Lower leg skin (tissue), 4 donors: ENCODE results near the gene ARL11. TPM values are rescaled to one million over a fixed set of nuclear protein-coding genes. Genes with fewer than 3 reads are reported as not detected.

Source experiments
- DNase-seq, 2 donors: peaks; one replicate each; pipeline ENCODE4 v3.0.0-alpha.2; 2019; ENCODE audit warnings: low spot score in 2 of 2
- H3K4me3 ChIP-seq: fragments of 200-600 bp; sonication (generic); 2 replicates; pipeline ENCODE4 v1.5.1; 2017; ENCODE audit warnings: mild to moderate bottlenecking, low read depth; ENCODE audit not compliant: poor library complexity, severe bottlenecking
- POLR2A ChIP-seq, 2 donors: fragments of 450-650 bp; IDR thresholded peaks; one replicate each; pipeline ENCODE4 v1.6.1; 2016 to 2017; ENCODE audit warnings: antibody characterized with exemption in 2 of 2, mild to moderate bottlenecking in 1 of 2, moderate library complexity in 1 of 2
- whole genome bisulfite sequencing, 2 donors: methylation state at CpG; one replicate each; pipeline ENCODE4 v1.1.5; 2018; 5-methylcytosine and 5-hydroxymethylcytosine counted together
- intact Hi-C: fragments of 100-400 bp; cut with DNase I; formaldehyde crosslinking; loops from one replicate; pipeline ENCODE4 v1.15.0; 2023; ENCODE audit warnings: low total_unique reads
- total RNA-seq, 4 donors: library from RNA; depleted of rRNA; stranded (reverse); fragments of >200 nt; gene quantifications; one replicate each; pipeline ENCODE4 v1.1.0, GENCODE V29; 2016
- TF ChIP-seq, protein P1 (sequence below), 3 donors: fragments of 450-650 bp; IDR thresholded peaks; one replicate each; pipeline ENCODE4 v1.5.1; 2016; ENCODE audit warnings: antibody characterized with exemption in 3 of 3, mild to moderate bottlenecking in 3 of 3, moderate library complexity in 2 of 3

Gene ARL11
- total RNA-seq, 4 donors from 2014 or later = 0.19 to 0.51 TPM; not detected in 2

- TF ChIP-seq, protein P1, sequence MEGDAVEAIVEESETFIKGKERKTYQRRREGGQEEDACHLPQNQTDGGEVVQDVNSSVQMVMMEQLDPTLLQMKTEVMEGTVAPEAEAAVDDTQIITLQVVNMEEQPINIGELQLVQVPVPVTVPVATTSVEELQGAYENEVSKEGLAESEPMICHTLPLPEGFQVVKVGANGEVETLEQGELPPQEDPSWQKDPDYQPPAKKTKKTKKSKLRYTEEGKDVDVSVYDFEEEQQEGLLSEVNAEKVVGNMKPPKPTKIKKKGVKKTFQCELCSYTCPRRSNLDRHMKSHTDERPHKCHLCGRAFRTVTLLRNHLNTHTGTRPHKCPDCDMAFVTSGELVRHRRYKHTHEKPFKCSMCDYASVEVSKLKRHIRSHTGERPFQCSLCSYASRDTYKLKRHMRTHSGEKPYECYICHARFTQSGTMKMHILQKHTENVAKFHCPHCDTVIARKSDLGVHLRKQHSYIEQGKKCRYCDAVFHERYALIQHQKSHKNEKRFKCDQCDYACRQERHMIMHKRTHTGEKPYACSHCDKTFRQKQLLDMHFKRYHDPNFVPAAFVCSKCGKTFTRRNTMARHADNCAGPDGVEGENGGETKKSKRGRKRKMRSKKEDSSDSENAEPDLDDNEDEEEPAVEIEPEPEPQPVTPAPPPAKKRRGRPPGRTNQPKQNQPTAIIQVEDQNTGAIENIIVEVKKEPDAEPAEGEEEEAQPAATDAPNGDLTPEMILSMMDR (IDR thresholded peaks at IDR 0.05) = no peak
- no peak for TF ChIP-seq POLR2A (IDR thresholded peaks at IDR 0.05)
- intact Hi-C loops = no loop called here
- H3K4me3 ChIP-seq = no peak overlapping the region
- no peak for DNase-seq
- 92 to 98% methylated on average over 2 of the region's 2 CpGs for WGBS, 2 donors
Observed at GRCh38 chr13:49638744-49639072, 10.4 kb downstream of the ARL11 start.

DNA sequence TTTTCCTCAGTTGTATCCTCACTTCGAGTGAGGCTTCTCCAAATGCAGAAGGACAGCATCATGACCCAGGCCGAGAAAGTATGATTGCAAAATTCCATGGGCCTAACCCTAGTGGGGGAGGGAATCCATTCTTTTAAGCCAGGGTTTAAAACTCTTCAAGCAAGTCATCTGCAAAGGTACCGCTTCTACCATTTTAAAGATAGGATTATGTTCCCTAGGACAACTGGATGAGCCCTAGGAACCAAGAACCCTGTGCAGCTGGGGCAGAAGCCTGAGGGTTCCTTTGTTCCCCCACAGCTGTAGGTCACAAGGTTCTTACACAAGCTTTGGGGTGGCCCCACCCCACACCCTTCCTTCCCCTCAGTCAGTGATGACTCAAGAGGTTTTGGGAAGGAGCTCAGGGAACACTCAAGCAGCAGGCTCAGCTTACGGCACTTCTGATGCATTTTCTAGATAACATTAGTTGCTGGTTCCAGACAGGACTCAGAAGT, 13.5 kb downstream of the ARL11 start:
- peak in 1 of 2 donors; percentile 76 for DNase-seq
- TF ChIP-seq POLR2A (IDR thresholded peaks at IDR 0.05) = no peak
- TF ChIP-seq, protein P1 (IDR thresholded peaks at IDR 0.05) = no peak
- intact Hi-C loops = no loop called here
- no peak overlapping the region for H3K4me3 ChIP-seq
- WGBS, 2 donors = 65 to 69% methylated on average over 4 of the region's 4 CpGs

- TF ChIP-seq, protein P1 (IDR thresholded peaks at IDR 0.05) = no peak
- no peak for TF ChIP-seq POLR2A (IDR thresholded peaks at IDR 0.05)
- DNase-seq = no peak
- no peak overlapping the region for H3K4me3 ChIP-seq
- intact Hi-C loops = no loop called here
- 87 to 93% methylated on average over 12 of the region's 12 CpGs for WGBS, 2 donors
Observed at GRCh38 chr13:49643035-49643646, 14.8 kb downstream of the ARL11 start.

- TF ChIP-seq, protein P1 (IDR thresholded peaks at IDR 0.05) = no peak
- no peak for TF ChIP-seq POLR2A (IDR thresholded peaks at IDR 0.05)
- intact Hi-C loops = no loop called here
- no peak for DNase-seq
- WGBS, 2 donors = 74 to 82% methylated on average over 13 of the region's 13 CpGs
- no peak overlapping the region for H3K4me3 ChIP-seq
Observed at GRCh38 chr13:49645451-49645850, 17.1 kb downstream of the ARL11 start.

GRCh38 chr13:49646688-49647087, 18.4 kb downstream of the ARL11 start:
- 90 to 92% methylated on average over 4 of the region's 4 CpGs for WGBS, 2 donors
- H3K4me3 ChIP-seq = no peak overlapping the region
- intact Hi-C loops = no loop called here
- DNase-seq = no peak
- TF ChIP-seq, protein P1 (IDR thresholded peaks at IDR 0.05) = no peak
- no peak for TF ChIP-seq POLR2A (IDR thresholded peaks at IDR 0.05)
